Measurements from ENCODE around the gene FXYD6. TPM values are rescaled to one million over a fixed set of nuclear protein-coding genes. Genes with fewer than 3 reads are reported as not detected.

The FXYD6 gene
- polyA plus RNA-seq (2012; ENCODE audit: insufficient read length, low read depth): 0.26 TPM

- no peak for TF ChIP-seq SIN3A (IDR thresholded peaks at IDR 0.05; ENCODE audit: borderline replicate concordance, insufficient read depth, low read length)
- TF ChIP-seq POLR2AphosphoS5 (IDR thresholded peaks at IDR 0.05; ENCODE audit: low read depth, low read length): no peak
- TF ChIP-seq REST (IDR thresholded peaks at IDR 0.05; ENCODE audit: insufficient read depth in 1 of 2, low read depth in 2 of 2, low read length in 2 of 2): no peak
- no peak for TF ChIP-seq TAF1 (IDR thresholded peaks at IDR 0.05; ENCODE audit: borderline replicate concordance, insufficient read depth, low read length)
- no peak for TF ChIP-seq FOXP2 (optimal IDR thresholded peaks at IDR 0.05; ENCODE audit: borderline replicate concordance, extremely low read depth, extremely low read length, insufficient read depth)
These were observed at the start of gene FXYD6 for GRCh38 chr11:117876341-117877119. Gene FXYD6, minus strand, starts transcription at chr11:117876658. Its CDS starts 33,882 bp downstream, at chr11:117842776.

- TF ChIP-seq TAF1 (IDR thresholded peaks at IDR 0.05; ENCODE audit: borderline replicate concordance, insufficient read depth, low read length) (no peak), FOXP2 (optimal IDR thresholded peaks at IDR 0.05; ENCODE audit: borderline replicate concordance, extremely low read depth, extremely low read length, insufficient read depth) (no peak), POLR2AphosphoS5 (IDR thresholded peaks at IDR 0.05; ENCODE audit: low read depth, low read length) (no peak), SIN3A (IDR thresholded peaks at IDR 0.05; ENCODE audit: borderline replicate concordance, insufficient read depth, low read length) (no peak), REST (IDR thresholded peaks at IDR 0.05; ENCODE audit: insufficient read depth in 1 of 2, low read depth in 2 of 2, low read length in 2 of 2) (no peak)
These were observed 48.9 kb upstream of the FXYD6 start for GRCh38 chr11:117925198-117925925.

GRCh38 chr11:117924631-117925170, 48.2 kb upstream of the FXYD6 start:
- TF ChIP-seq POLR2AphosphoS5 (IDR thresholded peaks at IDR 0.05; ENCODE audit: low read depth, low read length) (no peak), REST (IDR thresholded peaks at IDR 0.05; ENCODE audit: insufficient read depth in 1 of 2, low read depth in 2 of 2, low read length in 2 of 2) (no peak), FOXP2 (optimal IDR thresholded peaks at IDR 0.05; ENCODE audit: borderline replicate concordance, extremely low read depth, extremely low read length, insufficient read depth) (no peak), TAF1 (IDR thresholded peaks at IDR 0.05; ENCODE audit: borderline replicate concordance, insufficient read depth, low read length) (no peak), SIN3A (IDR thresholded peaks at IDR 0.05; ENCODE audit: borderline replicate concordance, insufficient read depth, low read length) (no peak)

- TF ChIP-seq POLR2AphosphoS5 (IDR thresholded peaks at IDR 0.05; ENCODE audit: low read depth, low read length): no peak
- TF ChIP-seq REST (IDR thresholded peaks at IDR 0.05; ENCODE audit: insufficient read depth in 1 of 2, low read depth in 2 of 2, low read length in 2 of 2): no peak
- TF ChIP-seq SIN3A (IDR thresholded peaks at IDR 0.05; ENCODE audit: borderline replicate concordance, insufficient read depth, low read length): no peak
- no peak for TF ChIP-seq FOXP2 (optimal IDR thresholded peaks at IDR 0.05; ENCODE audit: borderline replicate concordance, extremely low read depth, extremely low read length, insufficient read depth)
- TF ChIP-seq TAF1 (IDR thresholded peaks at IDR 0.05; ENCODE audit: borderline replicate concordance, insufficient read depth, low read length): no peak
These were observed 47.3 kb upstream of the FXYD6 start for GRCh38 chr11:117923773-117924172.
